Right ventricle myocardium inferior (tissue), 1 donor: ENCODE data around the gene CCDC182. TPM values are rescaled to one million over a fixed set of nuclear protein-coding genes. Genes with fewer than 3 reads are reported as not detected.

Experiments used
- ATAC-seq: fragments of 200-7000 bp; cut with Tn5 transposase; one replicate; pipeline ENCODE4 v1.9.1; 2020; ENCODE audit warnings: mild to moderate bottlenecking, moderate library complexity
- DNase-seq: peaks from one replicate; pipeline ENCODE4 v3.0.0; 2021; ENCODE audit errors: missing footprints
- intact Hi-C: fragments of 100-400 bp; cut with DNase I; formaldehyde crosslinking; loops from one replicate; pipeline ENCODE4 v1.11.0; 2022
- total RNA-seq: library from RNA; stranded (reverse); fragmentation: NEBNext Ultra II Directional; extraction: Animal tissue kit (Norgen Biotek cat#: 25700); gene quantifications from one replicate; pipeline ENCODE4 v1.2.1, GENCODE V29; 2021
- donor health status: DM: no; HTN: yes; CAD: no; lungs with severe emphysema.

The CCDC182 gene
- total RNA-seq, 1 donor from 2014 or later: not detected

DNA sequence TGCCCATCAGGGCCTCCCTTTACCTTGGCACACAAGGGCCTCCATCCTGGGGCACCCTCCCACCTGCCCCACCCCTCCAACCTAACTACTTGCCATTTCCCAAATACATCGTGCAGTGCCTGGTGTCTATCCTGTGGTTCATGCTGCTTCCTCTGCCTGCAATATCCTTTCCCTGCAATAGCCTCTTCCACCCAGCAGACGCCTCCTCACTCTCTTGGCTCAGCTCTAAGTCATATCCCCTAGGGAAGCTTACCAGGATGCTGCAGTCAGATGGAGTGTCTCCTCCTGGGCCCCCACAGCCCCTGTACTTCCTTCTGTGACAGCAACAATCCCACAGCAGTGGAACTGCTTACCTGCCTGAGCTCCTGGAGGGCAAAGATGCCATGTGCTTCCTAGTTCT lies 36.7 kb downstream of the CCDC182 start:
- ATAC-seq (no peak), DNase-seq (no peak)
- intact Hi-C loops: no loop called here

DNA sequence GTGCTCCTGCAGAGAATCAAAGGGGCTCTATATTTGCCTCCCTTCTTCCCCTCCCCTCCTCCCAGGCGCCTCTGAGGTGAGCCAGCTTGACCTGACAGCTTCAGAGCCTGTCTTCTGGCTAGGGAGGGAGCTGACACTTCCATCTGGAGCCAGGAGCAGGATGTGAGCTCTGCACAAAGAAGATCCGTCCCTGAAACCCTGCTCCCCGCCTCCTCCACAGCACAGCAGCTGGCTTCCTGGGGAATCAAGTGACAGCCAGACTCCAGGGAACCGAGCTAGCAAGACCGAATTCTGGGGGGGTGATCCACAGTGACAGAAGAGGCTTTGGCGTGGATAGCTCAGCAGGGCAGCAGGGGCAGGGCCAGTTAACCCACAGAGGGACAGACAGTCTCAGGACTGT lies 37.2 kb downstream of the CCDC182 start:
- ATAC-seq: peak; percentile 50
- intact Hi-C loops: no loop called here
- DNase-seq: no peak

DNA sequence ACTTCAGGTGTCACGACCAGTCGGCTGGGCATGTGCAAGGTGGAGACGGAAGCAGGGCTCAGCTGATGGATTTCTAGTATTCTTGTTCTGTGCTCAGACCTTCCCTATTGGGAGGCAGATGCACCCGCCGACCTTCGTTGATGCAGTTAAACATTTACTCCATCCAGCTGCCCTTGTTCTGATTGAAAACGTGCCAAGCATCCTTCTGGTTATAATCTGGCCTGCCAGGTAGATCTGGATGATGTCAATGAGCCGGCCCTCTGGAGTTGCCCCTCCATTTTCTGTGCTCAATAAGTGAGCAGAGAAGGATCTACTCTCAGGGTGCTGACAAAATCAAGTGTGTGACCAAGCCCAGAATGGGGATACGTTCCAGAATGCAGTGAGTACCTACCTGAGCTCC lies 38.3 kb downstream of the CCDC182 start:
- intact Hi-C loops: no loop called here
- DNase-seq (no peak), ATAC-seq (no peak)

DNA sequence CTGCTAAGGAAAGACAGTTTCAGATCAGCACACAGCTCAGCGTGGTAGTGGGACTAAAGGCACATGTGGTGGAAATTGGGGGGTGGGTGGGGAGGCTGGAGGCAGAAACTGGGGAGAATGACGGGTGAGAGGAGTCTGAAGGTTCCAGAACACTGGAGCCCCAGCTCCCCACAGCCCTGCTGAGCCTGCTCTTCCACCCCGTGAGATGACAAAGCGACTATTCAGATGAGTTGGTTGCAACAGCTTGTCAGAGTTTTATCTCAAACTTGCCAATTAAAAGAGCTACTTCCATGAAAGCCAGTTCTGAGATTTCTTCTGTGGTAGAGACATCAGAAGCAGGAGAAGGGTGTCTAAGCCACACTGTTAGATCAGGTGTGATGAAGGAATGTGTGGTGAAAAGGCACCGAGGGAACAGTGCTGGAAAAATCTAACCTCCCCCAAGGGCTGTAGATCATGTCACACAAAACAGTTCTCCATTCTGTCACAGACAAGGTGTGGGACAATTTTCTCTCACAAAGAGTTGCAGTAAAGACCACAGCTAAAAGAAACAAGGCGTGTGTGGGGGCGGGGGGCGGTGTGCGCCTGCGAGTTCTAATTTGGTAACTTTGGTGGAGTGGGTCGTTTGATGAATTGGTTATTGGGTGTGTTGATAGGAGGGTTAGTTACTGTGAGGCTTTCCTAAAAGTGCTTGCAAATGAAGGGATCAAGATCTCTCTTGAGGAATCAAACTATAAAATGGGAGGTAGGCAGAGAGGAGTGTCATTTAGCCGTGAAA lies 39.0 kb downstream of the CCDC182 start:
- intact Hi-C loops: no loop called here
- ATAC-seq (no peak), DNase-seq (no peak)

DNA sequence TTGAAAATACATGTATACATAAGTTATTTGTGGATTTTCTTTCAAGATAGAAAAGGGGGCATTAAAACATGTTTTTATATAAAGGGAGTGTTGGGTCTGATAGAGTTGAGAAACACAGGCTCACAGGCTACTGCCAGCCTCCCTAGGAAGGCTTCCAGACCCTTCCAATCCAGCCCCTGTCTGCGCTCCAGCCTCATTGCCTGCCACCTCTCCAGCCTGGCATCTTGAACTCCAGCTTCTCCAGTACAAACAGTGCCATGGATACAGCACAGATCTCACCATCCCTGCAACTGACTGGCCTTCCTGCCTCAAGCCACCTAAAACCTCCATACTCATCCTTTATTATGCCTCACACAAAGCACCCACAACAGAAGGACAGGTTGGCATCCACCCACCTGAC lies 40.7 kb downstream of the CCDC182 start:
- intact Hi-C loops: no loop called here
- DNase-seq: no peak
- ATAC-seq: no peak

DNA sequence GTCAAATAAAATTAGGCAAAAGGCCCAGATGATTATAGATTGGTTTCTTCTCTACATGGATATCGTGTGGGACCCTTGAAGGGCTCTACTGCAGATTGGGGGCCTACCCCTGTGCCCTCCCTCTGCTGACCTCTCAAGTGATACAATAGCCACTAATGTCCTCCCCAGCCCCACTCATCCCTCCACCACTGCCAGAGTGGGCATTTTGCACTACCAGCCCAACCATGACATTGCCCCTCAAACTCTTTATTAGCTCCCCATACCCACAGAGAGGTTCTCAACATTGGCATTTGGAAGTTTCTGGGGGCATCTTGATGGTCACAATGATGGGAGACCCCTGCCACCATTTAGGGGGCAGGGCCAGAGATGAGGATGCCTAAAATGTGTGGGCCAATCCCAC lies 41.8 kb downstream of the CCDC182 start:
- DNase-seq (no peak), ATAC-seq (no peak)
- intact Hi-C loops: no loop called here

DNA sequence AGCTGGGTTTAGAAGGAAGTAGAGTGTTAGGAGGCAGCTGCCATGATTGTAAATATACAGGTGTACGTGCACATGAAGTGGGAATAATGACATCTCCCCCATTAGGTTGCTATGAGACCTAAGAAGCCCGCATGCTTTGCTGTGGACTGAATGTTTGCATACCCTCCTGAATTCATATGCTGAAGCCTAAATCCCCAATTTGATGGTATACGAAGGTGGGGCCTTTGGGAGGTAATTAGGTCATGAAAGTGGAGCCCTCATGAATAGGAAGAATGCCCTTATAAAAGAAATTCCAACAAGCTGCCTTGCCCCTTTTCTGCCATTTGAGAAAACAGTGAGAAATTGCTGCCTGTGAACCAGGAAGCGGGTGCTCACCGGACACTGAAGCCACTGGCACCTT lies 44.0 kb downstream of the CCDC182 start:
- intact Hi-C loops: no loop called here
- no peak for DNase-seq

DNA sequence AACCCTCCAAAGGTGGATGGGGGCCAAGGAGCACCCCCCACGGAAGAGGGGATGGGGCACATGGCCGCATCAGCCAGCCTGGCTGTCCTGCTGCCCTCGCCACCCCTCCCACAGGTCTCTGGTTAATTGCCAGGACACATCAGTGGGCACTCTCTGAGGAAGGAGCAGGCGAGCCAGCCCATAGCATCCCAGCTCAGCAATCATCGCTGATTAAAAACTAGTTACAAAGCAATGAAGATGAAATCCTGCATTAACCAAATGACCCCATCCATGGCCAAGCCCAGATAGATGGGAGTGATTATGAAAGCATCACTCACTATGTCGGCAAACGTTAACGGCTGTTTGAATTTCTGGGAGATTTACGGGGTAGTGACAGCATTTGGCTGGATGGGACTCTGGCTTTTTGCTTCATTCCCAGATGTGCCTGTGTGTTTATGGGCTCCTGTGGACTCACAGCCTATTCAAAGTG lies 45.3 kb downstream of the CCDC182 start:
- ATAC-seq (no peak), DNase-seq (no peak)
- intact Hi-C loops: no loop called here

More for the DNA sequence above, 44.0 kb downstream of the CCDC182 start:
- ATAC-seq: no peak

DNA sequence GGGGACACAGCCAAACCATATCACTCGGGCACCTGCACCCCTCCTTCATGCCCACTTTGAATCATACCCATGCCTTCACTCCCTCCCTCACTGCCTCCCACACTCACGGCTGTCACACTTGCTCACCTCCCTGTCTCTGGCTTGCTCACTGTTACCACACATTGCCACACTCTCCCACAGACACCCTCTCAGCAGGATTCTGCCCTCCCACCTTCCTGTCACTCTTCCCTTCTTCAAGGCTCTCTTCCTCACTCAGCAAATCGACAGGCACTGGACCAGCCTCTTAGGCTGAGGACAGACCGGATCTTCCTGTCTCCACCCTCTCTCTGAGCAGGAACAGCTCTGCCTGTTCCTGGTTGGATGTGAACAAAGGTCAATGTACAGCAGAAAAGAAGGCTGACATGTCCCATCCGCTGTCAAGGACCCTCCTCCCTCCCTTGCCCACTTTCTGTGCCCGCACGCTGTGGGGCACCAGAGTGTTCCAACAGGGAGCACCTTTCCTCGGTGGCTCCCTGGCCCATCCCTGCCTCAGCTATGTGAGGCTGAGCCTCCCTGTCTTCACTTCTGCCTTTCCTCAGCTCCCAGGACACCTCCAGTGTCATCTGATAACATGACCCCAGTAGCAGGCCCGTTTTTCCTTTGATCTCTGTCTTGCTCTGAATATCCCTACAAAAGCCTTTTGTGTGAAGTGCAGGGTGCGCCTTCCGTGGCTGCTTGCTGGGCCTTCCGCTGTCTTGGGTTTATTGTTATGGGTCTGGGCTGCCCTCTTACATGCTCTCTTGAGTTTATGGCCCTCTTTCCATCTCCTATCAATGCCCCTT lies 47.0 kb downstream of the CCDC182 start:
- no peak for DNase-seq
- ATAC-seq: no peak
- intact Hi-C loops: no loop called here

DNA sequence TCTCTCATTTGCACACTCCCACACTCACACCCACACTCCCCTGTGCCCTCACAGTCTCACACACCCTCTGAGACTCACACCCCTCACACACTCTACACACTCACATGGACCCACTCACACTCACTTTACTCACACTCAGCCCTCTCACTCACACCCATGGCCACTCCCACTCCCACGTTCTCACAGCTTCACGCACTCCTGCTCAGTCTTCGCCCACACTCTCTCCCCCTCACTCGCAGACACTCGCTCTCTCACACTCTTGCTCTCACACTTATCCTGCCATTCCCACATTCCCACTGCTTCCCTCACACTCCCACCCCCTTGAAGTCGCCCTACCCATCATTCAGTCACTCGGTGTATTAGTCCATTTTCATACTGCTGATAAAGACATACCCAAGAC lies 47.9 kb downstream of the CCDC182 start:
- ATAC-seq (no peak), DNase-seq (no peak)
- intact Hi-C loops: no loop called here

DNA sequence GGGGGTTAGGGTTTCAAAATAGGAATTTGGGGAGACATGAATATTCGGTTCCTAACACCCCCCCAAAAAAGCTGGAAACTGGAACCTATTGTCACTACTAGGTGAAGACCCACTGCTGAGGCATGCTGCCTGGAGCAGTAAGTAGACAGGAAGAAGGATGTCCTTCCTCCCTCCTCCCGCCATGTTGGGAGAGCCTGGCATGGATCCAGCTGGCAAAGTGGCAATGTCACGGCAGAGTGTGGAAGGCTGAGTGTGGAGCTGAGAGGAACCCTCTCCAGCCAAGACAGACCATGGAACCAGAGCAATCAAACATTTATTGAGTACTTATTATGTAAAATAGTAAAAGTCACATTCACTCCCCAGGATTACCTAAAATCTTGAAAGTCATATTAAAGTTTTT lies 49.0 kb downstream of the CCDC182 start:
- DNase-seq: no peak
- ATAC-seq: no peak
- intact Hi-C loops: no loop called here

Other genes with a start within 250 kb of the CCDC182 start
- 86.7 TPM for gene MRPS23, start 104.7 kb upstream of the CCDC182 start, total RNA-seq
- 49.1 TPM for gene CUEDC1, start 210.1 kb upstream of the CCDC182 start, total RNA-seq
- 74.2 TPM for gene VEZF1, start 243.0 kb upstream of the CCDC182 start, total RNA-seq